Heart right ventricle (tissue), 16 donors: ENCODE measurements around the gene ULK1. TPM values are rescaled to one million over a fixed set of nuclear protein-coding genes. Genes with fewer than 3 reads are reported as not detected.

Experiments
- ATAC-seq, 8 donors: fragments of 200-7000 bp; cut with Tn5 transposase; one replicate each; pipeline ENCODE4 v1.9.1; 2020; ENCODE audit warnings: mild to moderate bottlenecking in 8 of 8, moderate library complexity in 8 of 8, moderate number of reproducible peaks in 1 of 8
- DNase-seq, 2 donors: peaks; one replicate each; pipeline ENCODE4 v3.0.0-alpha.2; 2020
- H3K27ac ChIP-seq, 10 donors: fragments of 200-600 bp; sonication (generic) in 2 of 10; one replicate each; pipeline versions ENCODE4 v1.5.0 to v1.8.0; 2020 to 2022; ENCODE audit warnings: mild to moderate bottlenecking in 3 of 10
- H3K27me3 ChIP-seq, 7 donors: fragments of 200-600 bp; one replicate each; pipeline ENCODE4 v1.8.0; 2021 to 2022; ENCODE audit warnings: mild to moderate bottlenecking in 2 of 7
- H3K36me3 ChIP-seq, 9 donors: fragments of 200-600 bp; sonication (generic) in 1 of 9; one replicate each; pipeline versions ENCODE4 v1.5.0 to v1.8.0; 2020 to 2022; ENCODE audit warnings: mild to moderate bottlenecking in 2 of 9
- H3K4me1 ChIP-seq, 9 donors: fragments of 200-600 bp; sonication (generic) in 1 of 9; one replicate each; pipeline versions ENCODE4 v1.5.0 to v1.8.0; 2020 to 2022; ENCODE audit warnings: mild to moderate bottlenecking in 4 of 9
- H3K4me3 ChIP-seq, 10 donors: fragments of 200-600 bp; sonication (generic) in 2 of 10; one replicate each; pipeline versions ENCODE4 v1.5.0 to v1.8.0; 2020 to 2022; ENCODE audit warnings: mild to moderate bottlenecking in 7 of 10, moderate library complexity in 2 of 10
- H3K9me3 ChIP-seq, 11 donors: fragments of 200-600 bp in 10 of 11; sonication (generic) in 2 of 11; one replicate each; pipeline versions ENCODE4 v1.5.0 to v1.8.0; 2013 to 2022; ENCODE audit warnings: mild to moderate bottlenecking in 2 of 11, control low read depth in 1 of 11, moderate library complexity in 1 of 11
- WGBS, 2 donors: extraction: QIAGEN DNeasy Blood & Tissue Kit; methylation state at CpG; one replicate each; pipeline ENCODE4 v1.1.7; 2013; ENCODE audit warnings: inconsistent platforms in 1 of 2; 5-methylcytosine and 5-hydroxymethylcytosine counted together
- intact Hi-C, 10 donors: fragments of 100-400 bp; cut with DNase I; formaldehyde crosslinking; loops; one replicate each; pipeline versions ENCODE4 v1.11.1 to v1.14.2; 2022
- polyA plus RNA-seq, 2 donors: library from polyadenylated mRNA; stranded (reverse); fragments of 200-250 nt; gene quantifications; one replicate each; pipeline ENCODE4 v1.2.3, GENCODE V29; 2013
- total RNA-seq, 10 donors: library from RNA; stranded (reverse); fragmentation: NEBNext Ultra II Directional in 3 of 10; extraction: Animal tissue kit (Norgen Biotek cat#: 25700) in 3 of 10; gene quantifications; one replicate each; pipeline versions ENCODE4 v1.2.1 to v1.2.4, GENCODE V29; 2021 to 2023
- TF ChIP-seq, protein P1 (sequence below), 9 donors: fragments of 200-600 bp; sonication (generic) in 2 of 9; IDR thresholded peaks; one replicate each; pipeline versions ENCODE4 v1.5.0 to v1.8.0; 2021 to 2022; ENCODE audit warnings: antibody characterized with exemption in 9 of 9, mild to moderate bottlenecking in 5 of 9, moderate library complexity in 1 of 9
- donor health status: Arrhythmogenic right ventricular cardiomyopathy.
- donor health status: ischemic (EF 13 %, LVEDD 7.1; RV severe dilation, severe dysfunction).
- donor health status: healthy with polysubstance abuse.
- donor health status: DM: no; HTN: yes; CAD: no.
- donor health status: DM: no; HTN: no; CAD: no.
- donor health status: ischemic (EF 25% LVEDD 6.9; RV normal size, moderate dysfunction).
- donor health status: ischemic (EF 25% LVEDD 5.7; RV mildly dilated, moderate dysfunction).
- donor health status: healthy.
- donor health status: DM: yes; HTN: yes; CAD: no.
- donor health status: Ischemic cardiomyopathy.
- donor health status: ischemic (EF 35%, LVEDD 5.7; RV mildly dilated, moderate dysfunction).
- donor health status: nonischemic (EF 11% LVEDD 7.7; RV severe dilation, severe dysfunction).
- donor health status: DM: yes; HTN: yes; CAD: no.
- donor health status: PGD.
- donor health status: ischemic (EF 29% LVEDD 5.4; RV normal size, mild dysfunction).
- donor health status: nonischemic (EF 23%, LVEDD 6.1; RV moderate dilation, normal function).

ULK1 gene
- total and polyA plus RNA-seq, 12 donors, result 10.7 to 77.7 (median 48.6) TPM

DNA sequence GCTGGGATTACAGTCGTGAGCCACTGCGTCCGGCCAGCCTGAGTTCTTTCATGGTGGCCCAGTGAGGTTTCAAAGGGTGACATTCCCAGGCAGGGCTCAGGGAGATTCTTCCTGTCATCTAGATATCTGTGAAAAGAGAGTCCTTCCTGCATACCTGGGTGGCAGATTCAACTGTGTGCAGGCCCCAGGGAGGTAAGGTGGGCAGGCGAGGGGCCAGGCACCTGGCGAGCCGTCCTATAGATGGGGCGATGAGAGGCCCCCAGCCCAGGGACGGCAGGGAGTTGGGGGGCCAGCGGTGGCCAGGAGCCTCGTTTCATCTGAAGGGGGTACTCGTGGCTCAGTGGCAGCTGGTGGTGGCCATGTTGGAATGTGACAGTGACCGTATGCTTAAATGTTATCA is 48.2 kb downstream of the ULK1 start:
- intact Hi-C loops, result loop anchor here in 2 of 10 donors (10.0 kb wide), 3 partner anchors 88 to 228 kb away; partner anchors contain the start of gene SFSWAP (in 1 of the 2)
- Histone ChIP-seq H3K27ac (no peak overlapping the region), H3K36me3 (peaks cover 0 to 71% (median 23%) of the 10 kb centered on the region in 9 donors), H3K9me3 (no peaks in the 10 kb centered on the region), H3K4me1 (peaks cover 0 to 5% (median 0%) of the 10 kb centered on the region in 9 donors), H3K27me3 (no peaks in the 10 kb centered on the region), H3K4me3 (no peak overlapping the region)
- ATAC-seq (no peak), DNase-seq (no peak)
- 95% methylated on average over 12 of the region's 12 CpGs for WGBS, 2 donors
- TF ChIP-seq, protein P1, sequence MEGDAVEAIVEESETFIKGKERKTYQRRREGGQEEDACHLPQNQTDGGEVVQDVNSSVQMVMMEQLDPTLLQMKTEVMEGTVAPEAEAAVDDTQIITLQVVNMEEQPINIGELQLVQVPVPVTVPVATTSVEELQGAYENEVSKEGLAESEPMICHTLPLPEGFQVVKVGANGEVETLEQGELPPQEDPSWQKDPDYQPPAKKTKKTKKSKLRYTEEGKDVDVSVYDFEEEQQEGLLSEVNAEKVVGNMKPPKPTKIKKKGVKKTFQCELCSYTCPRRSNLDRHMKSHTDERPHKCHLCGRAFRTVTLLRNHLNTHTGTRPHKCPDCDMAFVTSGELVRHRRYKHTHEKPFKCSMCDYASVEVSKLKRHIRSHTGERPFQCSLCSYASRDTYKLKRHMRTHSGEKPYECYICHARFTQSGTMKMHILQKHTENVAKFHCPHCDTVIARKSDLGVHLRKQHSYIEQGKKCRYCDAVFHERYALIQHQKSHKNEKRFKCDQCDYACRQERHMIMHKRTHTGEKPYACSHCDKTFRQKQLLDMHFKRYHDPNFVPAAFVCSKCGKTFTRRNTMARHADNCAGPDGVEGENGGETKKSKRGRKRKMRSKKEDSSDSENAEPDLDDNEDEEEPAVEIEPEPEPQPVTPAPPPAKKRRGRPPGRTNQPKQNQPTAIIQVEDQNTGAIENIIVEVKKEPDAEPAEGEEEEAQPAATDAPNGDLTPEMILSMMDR (IDR thresholded peaks at IDR 0.05), result no peak

DNA sequence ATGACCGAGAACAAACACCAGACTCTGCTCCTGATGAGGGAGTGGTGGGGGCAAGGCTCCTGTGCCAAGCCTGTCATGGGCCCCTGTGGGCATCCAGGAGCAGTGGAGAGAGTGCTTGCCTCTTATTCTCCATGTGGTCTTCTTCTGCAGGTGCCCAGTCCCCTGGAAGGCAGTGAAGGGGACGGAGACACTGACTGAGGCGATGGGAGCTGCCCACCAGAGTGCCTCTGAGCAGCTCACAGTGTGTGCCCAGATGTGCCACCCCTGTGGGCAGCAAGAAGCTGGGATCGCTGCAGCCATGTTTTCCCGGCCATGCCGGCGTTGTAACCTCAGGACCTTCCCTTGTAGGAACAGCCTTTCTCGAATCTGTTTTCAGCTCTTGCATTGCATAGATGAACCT is 49.0 kb downstream of the ULK1 start:
- TF ChIP-seq, protein P1 (IDR thresholded peaks at IDR 0.05), result no peak
- Histone ChIP-seq H3K4me3 (no peak overlapping the region), H3K36me3 (peaks cover 0 to 63% (median 23%) of the 10 kb centered on the region in 9 donors), H3K4me1 (peaks cover 0 to 9% (median 0%) of the 10 kb centered on the region in 9 donors), H3K27me3 (no peaks in the 10 kb centered on the region), H3K27ac (no peak overlapping the region), H3K9me3 (no peaks in the 10 kb centered on the region)
- intact Hi-C loops, result loop anchor here in 2 of 10 donors (10.0 kb wide), 3 partner anchors 89 to 229 kb away; partner anchors contain the start of gene SFSWAP (in 1 of the 2)
- WGBS, 2 donors, result 97 to 98% methylated on average over 8 of the region's 8 CpGs
- ATAC-seq, result no peak
- no peak for DNase-seq

DNA sequence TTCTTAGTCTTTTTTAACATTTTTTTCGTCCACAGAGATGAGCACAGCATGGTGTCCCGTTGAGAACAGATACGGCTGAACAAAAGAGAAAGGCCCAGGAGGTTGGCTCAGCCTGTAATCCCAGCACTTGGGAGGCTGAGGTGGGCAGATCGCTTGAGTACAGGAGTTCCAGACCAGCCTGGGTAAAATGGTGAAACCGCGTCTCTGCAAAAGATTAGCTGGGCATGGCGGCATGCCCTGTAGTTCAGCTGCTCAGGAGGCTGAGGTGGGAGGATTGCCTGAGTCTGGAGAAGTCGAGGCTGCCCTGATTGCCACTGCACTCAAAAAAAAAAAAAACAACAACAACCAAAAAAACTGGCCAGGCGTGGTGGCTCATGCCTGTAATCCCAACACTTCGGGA is 49.5 kb downstream of the ULK1 start:
- no peaks in the 10 kb centered on the region for H3K9me3 ChIP-seq
- TF ChIP-seq, protein P1 (IDR thresholded peaks at IDR 0.05), result no peak
- DNase-seq (no peak), ATAC-seq (no peak)
- no peak overlapping the region for H3K27ac ChIP-seq
- no peaks in the 10 kb centered on the region for H3K27me3 ChIP-seq
- WGBS, 2 donors, result 96 to 97% methylated on average over 10 of the region's 10 CpGs
- intact Hi-C loops, result loop anchor here in 2 of 10 donors (10.0 kb wide), 3 partner anchors 89 to 229 kb away; partner anchors contain the start of gene SFSWAP (in 1 of the 2)
- no peak overlapping the region for H3K4me3 ChIP-seq
- H3K4me1 ChIP-seq, result peaks cover 0 to 12% (median 0%) of the 10 kb centered on the region in 9 donors
- peaks cover 0 to 60% (median 23%) of the 10 kb centered on the region in 9 donors for H3K36me3 ChIP-seq

DNA sequence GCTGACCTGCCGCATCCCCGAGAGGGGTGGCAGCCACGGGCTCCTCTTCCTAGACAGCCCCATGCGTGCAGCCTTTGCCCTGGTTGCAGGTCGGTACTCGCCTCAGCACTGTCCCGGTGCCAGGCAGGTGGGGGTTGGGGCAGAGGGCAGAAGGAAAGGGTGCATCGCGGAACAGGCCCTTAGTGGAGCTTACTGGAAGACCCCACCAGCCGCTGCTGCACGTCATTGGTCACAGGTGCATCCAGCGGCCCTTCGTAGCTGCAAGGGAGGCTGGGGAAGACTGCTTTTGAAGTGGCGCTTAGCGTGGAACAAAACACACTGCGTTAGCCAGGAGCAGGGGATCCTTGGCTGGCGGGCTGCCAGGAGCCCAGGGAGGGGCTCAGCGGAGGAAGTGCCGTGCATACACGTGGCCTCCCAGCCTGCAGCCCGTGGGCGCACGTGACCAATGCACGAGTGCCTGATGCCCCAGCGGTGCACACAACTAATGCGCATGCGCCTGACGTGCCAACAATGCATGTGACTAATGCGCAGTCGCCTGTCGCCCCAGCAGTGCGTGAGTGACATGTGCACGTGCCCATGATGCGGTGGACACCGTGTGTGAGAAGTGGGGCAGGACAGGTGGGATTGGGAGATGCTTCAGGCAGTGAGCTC is 50.3 kb downstream of the ULK1 start:
- Histone ChIP-seq H3K27me3 (no peaks in the 10 kb centered on the region), H3K27ac (no peak overlapping the region), H3K9me3 (no peaks in the 10 kb centered on the region), H3K36me3 (peaks cover 0 to 51% (median 23%) of the 10 kb centered on the region in 9 donors), H3K4me3 (no peak overlapping the region), H3K4me1 (peaks cover 0 to 18% (median 3%) of the 10 kb centered on the region in 9 donors)
- TF ChIP-seq, protein P1 (IDR thresholded peaks at IDR 0.05), result no peak
- DNase-seq (no peak), ATAC-seq (peak in 1 of 8 donors; percentile 25)
- intact Hi-C loops, result loop anchor here in 6 of 10 donors (5.0 to 10.0 kb wide), 6 partner anchors 47 to 230 kb away; partner anchors contain the start of gene SFSWAP (in 1 of the 6)
- 90 to 94% methylated on average over 35 of the region's 35 CpGs for WGBS, 2 donors
